Panc1 (cell line): ENCODE data around the gene NUP210. TPM values are rescaled to one million over a fixed set of nuclear protein-coding genes. Genes with fewer than 3 reads are reported as not detected.

ENCODE experiments used
- ATAC-seq: fragments of 200-7000 bp; cut with Tn5 transposase; 2 replicates; pipeline ENCODE4 v1.9.1; 2020; ENCODE audit warnings: mild to moderate bottlenecking, moderate library complexity
- BruUV-seq: library from RNA; stranded (reverse); fragments of 400-500 nt; replicated peaks from 2 replicates; lab custom pipeline; 2021; lab: Mats Ljungman, UMichigan
- CTCF ChIA-PET: fragments of 300-600 bp; sonication (Branson Sonifier 250); formaldehyde crosslinking; loops from one replicate; lab custom pipeline; 2022; ENCODE audit warnings: antibody characterized with exemption; lab: Charles Lee
- POLR2A ChIA-PET: fragments of 300-600 bp; sonication (Branson Sonifier 250); formaldehyde crosslinking; loops from one replicate; lab custom pipeline; 2022; ENCODE audit warnings: antibody characterized with exemption; lab: Charles Lee
- DNase-seq: peaks from one replicate; pipeline ENCODE4 v3.0.0-alpha.2; 2010; ENCODE audit warnings: low read depth, low spot score
- H3K27ac ChIP-seq: 2 replicates; pipeline ENCODE4 v1.5.1; 2011; ENCODE audit warnings: mild to moderate bottlenecking, low read length, inconsistent platforms
- H3K27me3 ChIP-seq: fragments of 200-500 bp; sonication (Bioruptor generic); 2 replicates; pipeline ENCODE4 v1.6.0; 2014; ENCODE audit warnings: low read length, inconsistent platforms; ENCODE audit not compliant: control insufficient read depth, insufficient read depth
- H3K36me3 ChIP-seq: fragments of 200-500 bp; sonication (Bioruptor generic); 2 replicates; pipeline ENCODE4 v1.5.1; 2014; ENCODE audit warnings: inconsistent platforms, mild to moderate bottlenecking, low read length, moderate library complexity; ENCODE audit not compliant: control insufficient read depth, insufficient read depth
- H3K4me1 ChIP-seq: 2 replicates; pipeline ENCODE4 v1.5.1; 2011; ENCODE audit warnings: inconsistent platforms, mild to moderate bottlenecking, low read length, moderate library complexity; ENCODE audit not compliant: control insufficient read depth, insufficient read depth
- H3K4me3 ChIP-seq, 2 experiments: 2 replicates each; pipeline ENCODE4 v1.5.1; 2011 to 2012; ENCODE audit warnings: low read depth in 2 of 2, low read length in 2 of 2, mild to moderate bottlenecking in 2 of 2, inconsistent platforms in 1 of 2, moderate library complexity in 1 of 2
- H3K9me3 ChIP-seq: fragments of 200-500 bp; sonication (Bioruptor generic); 2 replicates; pipeline ENCODE4 v1.5.1; 2014; ENCODE audit warnings: low read depth, mild to moderate bottlenecking, inconsistent platforms, low read length, moderate library complexity; ENCODE audit not compliant: control insufficient read depth, insufficient read depth
- POLR2AphosphoS5 ChIP-seq: IDR thresholded peaks from 2 replicates; pipeline ENCODE4 v1.6.1; 2012; ENCODE audit warnings: mild to moderate bottlenecking, low read depth, low read length, moderate library complexity
- SIN3A ChIP-seq: IDR thresholded peaks from 2 replicates; pipeline ENCODE4 v1.6.1; 2012; ENCODE audit warnings: low read depth, mild to moderate bottlenecking, low read length, moderate library complexity, borderline replicate concordance; ENCODE audit not compliant: insufficient read depth
- TCF7L2 ChIP-seq: IDR thresholded peaks from 2 replicates; pipeline ENCODE4 v1.6.1; 2011; ENCODE audit warnings: mild to moderate bottlenecking, low read depth, low read length, inconsistent platforms
- in situ Hi-C: cut with HindIII; loops from 2 replicates; pipeline ENCODE4 v1.10.0; 2016; ENCODE audit warnings: low sequenced_read_pairs, low pct_unique_long_range_greater_than_20kb
- intact Hi-C: fragments of 100-400 bp; cut with micrococcal nuclease; formaldehyde crosslinking; loops from one replicate; pipeline ENCODE4 v1.10.0; 2022; ENCODE audit not compliant: unreplicated experiment
- total RNA-seq: library from RNA; stranded (reverse); gene quantifications from one replicate; pipeline ENCODE4 v1.2.1, GENCODE V29; 2021; ENCODE audit not compliant: unreplicated experiment
- TF ChIP-seq, protein P1 (sequence below): fragments of 450-650 bp; IDR thresholded peaks from 2 replicates; pipeline ENCODE4 v1.5.1; 2017; ENCODE audit warnings: mild to moderate bottlenecking
- TF ChIP-seq, protein P2 (sequence below), 2 experiments: IDR thresholded peaks; 2 replicates each; pipeline ENCODE4 v1.6.1; 2011 to 2012; ENCODE audit warnings: low read depth in 2 of 2, control low read depth in 1 of 2, low read length in 1 of 2, mild to moderate bottlenecking in 1 of 2, moderate library complexity in 1 of 2; ENCODE audit not compliant: insufficient read depth in 1 of 2

The NUP210 gene
- total RNA-seq, 1 experiment from 2014 or later = 36.8 TPM

DNA sequence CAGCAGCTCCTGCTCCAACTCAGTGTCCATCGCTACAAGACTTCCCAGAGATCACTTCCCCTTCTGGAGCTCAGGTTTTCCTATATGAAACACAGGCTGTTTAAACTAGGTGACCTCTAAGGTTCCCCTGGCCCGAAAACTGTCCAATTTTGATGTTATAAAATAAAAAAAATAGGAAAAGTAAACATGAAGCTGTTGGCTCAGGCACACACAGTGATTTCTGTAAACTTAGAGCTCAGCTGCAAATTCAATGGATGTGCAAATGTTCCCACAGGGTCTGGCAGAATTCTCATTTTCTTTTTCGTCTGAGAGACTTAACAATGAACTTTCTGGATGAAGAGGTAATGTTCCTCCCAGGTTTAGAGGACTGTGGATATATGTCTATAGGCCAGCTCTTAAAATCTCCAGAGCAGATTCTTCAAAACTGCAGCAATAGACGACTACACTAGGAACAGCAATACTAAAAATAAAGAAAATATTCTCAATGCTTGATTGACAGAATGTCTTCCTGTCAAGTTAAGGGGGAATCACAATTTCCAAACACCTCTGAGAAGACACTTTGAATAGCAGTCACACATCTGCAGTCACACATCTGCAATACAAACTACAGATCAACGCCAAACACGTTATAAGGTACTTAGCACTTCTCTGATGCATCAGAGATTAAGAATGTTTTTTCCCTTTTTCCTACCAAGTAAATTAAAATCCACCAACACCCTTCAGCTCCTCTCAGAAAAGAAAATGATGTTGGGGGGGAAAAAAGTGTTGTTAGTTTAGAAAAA is 2.8 kb downstream of the NUP210 start:
- no peaks in the 10 kb centered on the region for H3K9me3 ChIP-seq
- intact Hi-C loops = no loop called here
- CTCF ChIA-PET = no interaction called here
- DNase-seq (no peak), ATAC-seq (no peak)
- no peak overlapping the region for H3K27ac ChIP-seq
- no peak overlapping the region for H3K4me3 ChIP-seq
- POLR2A ChIA-PET = no interaction called here
- BruUV-seq = TSS peak; percentile 60
- no peak for TF ChIP-seq TCF7L2
- TF ChIP-seq SIN3A = no peak
- TF ChIP-seq, protein P1, sequence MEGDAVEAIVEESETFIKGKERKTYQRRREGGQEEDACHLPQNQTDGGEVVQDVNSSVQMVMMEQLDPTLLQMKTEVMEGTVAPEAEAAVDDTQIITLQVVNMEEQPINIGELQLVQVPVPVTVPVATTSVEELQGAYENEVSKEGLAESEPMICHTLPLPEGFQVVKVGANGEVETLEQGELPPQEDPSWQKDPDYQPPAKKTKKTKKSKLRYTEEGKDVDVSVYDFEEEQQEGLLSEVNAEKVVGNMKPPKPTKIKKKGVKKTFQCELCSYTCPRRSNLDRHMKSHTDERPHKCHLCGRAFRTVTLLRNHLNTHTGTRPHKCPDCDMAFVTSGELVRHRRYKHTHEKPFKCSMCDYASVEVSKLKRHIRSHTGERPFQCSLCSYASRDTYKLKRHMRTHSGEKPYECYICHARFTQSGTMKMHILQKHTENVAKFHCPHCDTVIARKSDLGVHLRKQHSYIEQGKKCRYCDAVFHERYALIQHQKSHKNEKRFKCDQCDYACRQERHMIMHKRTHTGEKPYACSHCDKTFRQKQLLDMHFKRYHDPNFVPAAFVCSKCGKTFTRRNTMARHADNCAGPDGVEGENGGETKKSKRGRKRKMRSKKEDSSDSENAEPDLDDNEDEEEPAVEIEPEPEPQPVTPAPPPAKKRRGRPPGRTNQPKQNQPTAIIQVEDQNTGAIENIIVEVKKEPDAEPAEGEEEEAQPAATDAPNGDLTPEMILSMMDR = no peak
- TF ChIP-seq, protein P2, sequence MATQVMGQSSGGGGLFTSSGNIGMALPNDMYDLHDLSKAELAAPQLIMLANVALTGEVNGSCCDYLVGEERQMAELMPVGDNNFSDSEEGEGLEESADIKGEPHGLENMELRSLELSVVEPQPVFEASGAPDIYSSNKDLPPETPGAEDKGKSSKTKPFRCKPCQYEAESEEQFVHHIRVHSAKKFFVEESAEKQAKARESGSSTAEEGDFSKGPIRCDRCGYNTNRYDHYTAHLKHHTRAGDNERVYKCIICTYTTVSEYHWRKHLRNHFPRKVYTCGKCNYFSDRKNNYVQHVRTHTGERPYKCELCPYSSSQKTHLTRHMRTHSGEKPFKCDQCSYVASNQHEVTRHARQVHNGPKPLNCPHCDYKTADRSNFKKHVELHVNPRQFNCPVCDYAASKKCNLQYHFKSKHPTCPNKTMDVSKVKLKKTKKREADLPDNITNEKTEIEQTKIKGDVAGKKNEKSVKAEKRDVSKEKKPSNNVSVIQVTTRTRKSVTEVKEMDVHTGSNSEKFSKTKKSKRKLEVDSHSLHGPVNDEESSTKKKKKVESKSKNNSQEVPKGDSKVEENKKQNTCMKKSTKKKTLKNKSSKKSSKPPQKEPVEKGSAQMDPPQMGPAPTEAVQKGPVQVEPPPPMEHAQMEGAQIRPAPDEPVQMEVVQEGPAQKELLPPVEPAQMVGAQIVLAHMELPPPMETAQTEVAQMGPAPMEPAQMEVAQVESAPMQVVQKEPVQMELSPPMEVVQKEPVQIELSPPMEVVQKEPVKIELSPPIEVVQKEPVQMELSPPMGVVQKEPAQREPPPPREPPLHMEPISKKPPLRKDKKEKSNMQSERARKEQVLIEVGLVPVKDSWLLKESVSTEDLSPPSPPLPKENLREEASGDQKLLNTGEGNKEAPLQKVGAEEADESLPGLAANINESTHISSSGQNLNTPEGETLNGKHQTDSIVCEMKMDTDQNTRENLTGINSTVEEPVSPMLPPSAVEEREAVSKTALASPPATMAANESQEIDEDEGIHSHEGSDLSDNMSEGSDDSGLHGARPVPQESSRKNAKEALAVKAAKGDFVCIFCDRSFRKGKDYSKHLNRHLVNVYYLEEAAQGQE (IDR thresholded peaks at IDR 0.05; ENCODE audit: insufficient read depth in 1 of 2, low read depth in 2 of 2, low read length in 1 of 2) = no peak
- no peak for TF ChIP-seq POLR2AphosphoS5
- H3K27me3 ChIP-seq = no peaks in the 10 kb centered on the region
- H3K36me3 ChIP-seq = no peaks in the 10 kb centered on the region
- peaks cover 6% of the 10 kb centered on the region for H3K4me1 ChIP-seq
- in situ Hi-C loops = no loop called here

DNA sequence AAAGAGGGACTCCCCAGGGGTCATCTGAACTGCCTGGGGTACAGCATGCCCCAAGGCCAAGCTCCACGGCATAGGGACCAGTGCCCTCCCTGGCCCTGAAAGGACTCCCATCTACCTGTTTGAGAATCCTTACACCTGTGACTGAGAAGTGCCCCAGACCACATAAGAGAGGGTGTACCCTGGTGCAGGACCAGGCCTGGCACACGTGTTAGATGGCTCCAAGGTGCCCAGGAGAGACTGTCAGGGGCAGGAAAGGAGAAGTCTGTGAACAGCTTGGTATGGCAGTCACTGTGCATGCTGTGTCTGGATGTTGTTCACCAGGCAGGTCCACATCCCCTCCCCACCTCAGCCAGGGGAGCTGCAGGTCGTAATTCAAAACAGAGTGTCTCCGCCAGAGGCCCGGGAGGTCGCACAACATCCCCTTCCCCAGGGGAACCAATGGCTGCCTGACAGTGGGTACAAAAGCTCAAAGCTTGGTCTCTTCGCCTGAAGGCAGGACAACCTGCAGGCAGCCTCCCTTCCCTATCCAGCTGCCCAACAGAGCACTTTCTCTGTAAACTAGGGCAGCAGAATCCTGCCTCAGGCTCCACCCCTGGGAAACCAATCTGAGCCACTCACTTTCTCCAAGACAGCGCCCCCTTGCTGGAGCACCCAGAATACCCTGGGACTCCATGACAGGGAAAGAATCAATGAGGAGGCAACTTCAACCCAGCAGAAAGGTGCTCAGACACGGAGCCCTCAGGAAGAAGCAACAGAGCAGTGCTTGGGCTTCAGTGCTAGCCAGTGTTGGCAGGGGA is 3.9 kb downstream of the NUP210 start:
- H3K27ac ChIP-seq = no peak overlapping the region
- H3K9me3 ChIP-seq = no peaks in the 10 kb centered on the region
- H3K36me3 ChIP-seq = no peaks in the 10 kb centered on the region
- no TSS peak for BruUV-seq
- ATAC-seq (no peak), DNase-seq (no peak)
- H3K4me1 ChIP-seq = peaks cover 6% of the 10 kb centered on the region
- CTCF ChIA-PET = no interaction called here
- no peak overlapping the region for H3K4me3 ChIP-seq
- no peak for TF ChIP-seq SIN3A
- TF ChIP-seq, protein P1 = no peak
- TF ChIP-seq TCF7L2 = no peak
- H3K27me3 ChIP-seq = no peaks in the 10 kb centered on the region
- POLR2A ChIA-PET = no interaction called here
- in situ Hi-C loops = no loop called here
- intact Hi-C loops = no loop called here
